ENCODE measurements around the gene ECHDC1. TPM values are rescaled to one million over a fixed set of nuclear protein-coding genes. Genes with fewer than 3 reads are reported as not detected.
A peak's percentile ranks its signal among the peaks of the same experiment; 100 is the strongest.
"Not testable (repeated sequence)": the region's sequence is repeated elsewhere in the genome, so short reads cannot be mapped to it uniquely, and the experiment has no call there.

ECHDC1 gene
- total RNA-seq (10 to 100 TPM; 32.9 to 40.5 (median 36.0) TPM), polyA plus RNA-seq (31.9 TPM)
- long read RNA-seq, donor 1, transcript ECHDC1-203 (5 exons, 1,354 nt) = minor isoform, 14 of 60 reads
- long read RNA-seq, donor 1, transcript ECHDC1-210 (6 exons, 2,341 nt) = major isoform, 35 of 60 reads
- long read RNA-seq, donor 1, partial matches to known transcripts = 7 of 60 reads
- long read RNA-seq, donor 1, other reads (novel, unspliced or antisense) = 2 of 60 reads
- long read RNA-seq, donor 2, transcript ECHDC1-203 (5 exons, 1,354 nt) = minor isoform, 5 of 17 reads
- long read RNA-seq, donor 2, transcript ECHDC1-210 (6 exons, 2,341 nt) = major isoform, 8 of 17 reads
- long read RNA-seq, donor 2, partial matches to known transcripts = 1 of 17 reads
- long read RNA-seq, donor 2, other reads (novel, unspliced or antisense) = 3 of 17 reads
- long read RNA-seq, donor 3, transcript ECHDC1-210 (6 exons, 2,341 nt) = major isoform, 66 of 116 reads
- long read RNA-seq, donor 3, transcript ECHDC1-203 (5 exons, 1,354 nt) = minor isoform, 21 of 116 reads
- long read RNA-seq, donor 3, partial matches to known transcripts = 6 of 116 reads
- long read RNA-seq, donor 3, other reads (novel, unspliced or antisense) = 12 of 116 reads
- long read RNA-seq, donor 4, transcript ECHDC1-210 (6 exons, 2,341 nt) = major isoform, 19 of 30 reads
- long read RNA-seq, donor 4, partial matches to known transcripts = 6 of 30 reads
- long read RNA-seq, donor 4, other reads (novel, unspliced or antisense) = 0 of 30 reads

- DNase-seq = peak; percentile 68 to 83 (median 80)
- H3K27me3 ChIP-seq (ENCODE audit: control insufficient read depth, insufficient read depth) = no peaks in the 10 kb centered on the region
- H3K27ac ChIP-seq (ENCODE audit: low read length) = peak within 1 kb of the TSS; percentile 39
- under 1% methylated on average over 74 of the region's 75 CpGs for WGBS
- peaks cover 3% of the 10 kb centered on the region for H3K4me1 ChIP-seq (ENCODE audit: control insufficient read depth, insufficient read depth, low read length)
- H3K4me3 ChIP-seq (ENCODE audit: low read length) = peak within 1 kb of the TSS; percentile 62
- no peaks in the 10 kb centered on the region for H3K9me3 ChIP-seq (ENCODE audit: control insufficient read depth, low read length)
- ATAC-seq = peak; percentile 89 to 92
- intact Hi-C loops (cut with DNase I) = no loop called here
These were observed at the start of gene ECHDC1 for GRCh38 chr6:127342946-127343808. Gene ECHDC1, minus strand, starts transcription at chr6:127343609. Its CDS starts 12,581 bp downstream, at chr6:127331028.

- Histone ChIP-seq H3K27me3 (ENCODE audit: control insufficient read depth, insufficient read depth) (no peaks in the 10 kb centered on the region), H3K4me3 (ENCODE audit: low read length) (no peak overlapping the region), H3K9me3 (ENCODE audit: control insufficient read depth, low read length) (no peaks in the 10 kb centered on the region), H3K4me1 (ENCODE audit: control insufficient read depth, insufficient read depth, low read length) (no peaks in the 10 kb centered on the region), H3K27ac (ENCODE audit: low read length) (no peak overlapping the region)
- intact Hi-C loops (cut with DNase I) = no loop called here
- ATAC-seq (no peak), DNase-seq (no peak)
- 92% methylated on average over 1 of the region's 1 CpG for WGBS
These were observed 48.9 kb upstream of the ECHDC1 start for GRCh38 chr6:127392301-127392700.

- intact Hi-C loops (cut with DNase I) = no loop called here
- 69% methylated on average over 5 of the region's 5 CpGs for WGBS
- DNase-seq (no peak), ATAC-seq (peak; percentile 45 to 79)
- H3K4me3 ChIP-seq (ENCODE audit: low read length) = no peak overlapping the region
- H3K27me3 ChIP-seq (ENCODE audit: control insufficient read depth, insufficient read depth) = no peaks in the 10 kb centered on the region
- H3K27ac ChIP-seq (ENCODE audit: low read length) = no peak overlapping the region
- H3K9me3 ChIP-seq (ENCODE audit: control insufficient read depth, low read length) = no peaks in the 10 kb centered on the region
- no peaks in the 10 kb centered on the region for H3K4me1 ChIP-seq (ENCODE audit: control insufficient read depth, insufficient read depth, low read length)
These were observed 47.9 kb upstream of the ECHDC1 start for GRCh38 chr6:127391094-127391953.

- no peak for ATAC-seq
- intact Hi-C loops (cut with DNase I) = no loop called here
These were observed 46.3 kb upstream of the ECHDC1 start for GRCh38 chr6:127389706-127390105.

GRCh38 chr6:127385668-127386430, 42.4 kb upstream of the ECHDC1 start:
- DNase-seq = no peak
- ATAC-seq = no peak
- no peak overlapping the region for H3K27ac ChIP-seq (ENCODE audit: low read length)
- H3K9me3 ChIP-seq (ENCODE audit: control insufficient read depth, low read length) = no peaks in the 10 kb centered on the region
- intact Hi-C loops (cut with DNase I) = no loop called here
- no peaks in the 10 kb centered on the region for H3K27me3 ChIP-seq (ENCODE audit: control insufficient read depth, insufficient read depth)
- H3K4me3 ChIP-seq (ENCODE audit: low read length) = no peak overlapping the region
- no peaks in the 10 kb centered on the region for H3K4me1 ChIP-seq (ENCODE audit: control insufficient read depth, insufficient read depth, low read length)
- 55% methylated on average over 3 of the region's 3 CpGs for WGBS

More at GRCh38 chr6:127389706-127390105, 46.3 kb upstream of the ECHDC1 start:
- no peaks in the 10 kb centered on the region for H3K9me3 ChIP-seq (ENCODE audit: control insufficient read depth, low read length)
- H3K4me3 ChIP-seq (ENCODE audit: low read length) = no peak overlapping the region
- DNase-seq = no peak
- no peaks in the 10 kb centered on the region for H3K4me1 ChIP-seq (ENCODE audit: control insufficient read depth, insufficient read depth, low read length)
- WGBS = 55% methylated on average over 3 of the region's 3 CpGs
- H3K27ac ChIP-seq (ENCODE audit: low read length) = no peak overlapping the region
- no peaks in the 10 kb centered on the region for H3K27me3 ChIP-seq (ENCODE audit: control insufficient read depth, insufficient read depth)

GRCh38 chr6:127384848-127385247, 41.4 kb upstream of the ECHDC1 start:
- H3K9me3 ChIP-seq (ENCODE audit: control insufficient read depth, low read length); intact Hi-C loops (cut with DNase I); H3K27ac ChIP-seq (ENCODE audit: low read length); H3K4me3 ChIP-seq (ENCODE audit: low read length); H3K4me1 ChIP-seq (ENCODE audit: control insufficient read depth, insufficient read depth, low read length); ATAC-seq; H3K27me3 ChIP-seq (ENCODE audit: control insufficient read depth, insufficient read depth); DNase-seq: not testable (repeated sequence)
- WGBS = 97% methylated on average over 5 of the region's 5 CpGs

GRCh38 chr6:127383988-127384387, 40.6 kb upstream of the ECHDC1 start:
- DNase-seq (no peak), ATAC-seq (peak in 1 of 2 donors; percentile 51)
- Histone ChIP-seq H3K27me3 (ENCODE audit: control insufficient read depth, insufficient read depth) (no peaks in the 10 kb centered on the region), H3K4me3 (ENCODE audit: low read length) (no peak overlapping the region), H3K27ac (ENCODE audit: low read length) (no peak overlapping the region), H3K9me3 (ENCODE audit: control insufficient read depth, low read length) (no peaks in the 10 kb centered on the region), H3K4me1 (ENCODE audit: control insufficient read depth, insufficient read depth, low read length) (no peaks in the 10 kb centered on the region)
- intact Hi-C loops (cut with DNase I) = no loop called here
- WGBS = 38% methylated on average over 1 of the region's 1 CpG

GRCh38 chr6:127382413-127382812, 39.0 kb upstream of the ECHDC1 start:
- intact Hi-C loops (cut with DNase I) = no loop called here
- H3K27ac ChIP-seq (ENCODE audit: low read length) = no peak overlapping the region
- no peak overlapping the region for H3K4me3 ChIP-seq (ENCODE audit: low read length)
- ATAC-seq (no peak), DNase-seq (no peak)
- no peaks in the 10 kb centered on the region for H3K27me3 ChIP-seq (ENCODE audit: control insufficient read depth, insufficient read depth)
- no peaks in the 10 kb centered on the region for H3K4me1 ChIP-seq (ENCODE audit: control insufficient read depth, insufficient read depth, low read length)
- WGBS = 91% methylated on average over 3 of the region's 3 CpGs
- H3K9me3 ChIP-seq (ENCODE audit: control insufficient read depth, low read length) = no peaks in the 10 kb centered on the region

- H3K27ac ChIP-seq (ENCODE audit: low read length) = no peak overlapping the region
- no peak for DNase-seq
- H3K4me3 ChIP-seq (ENCODE audit: low read length) = no peak overlapping the region
- H3K27me3 ChIP-seq (ENCODE audit: control insufficient read depth, insufficient read depth) = no peaks in the 10 kb centered on the region
- 81% methylated on average over 3 of the region's 3 CpGs for WGBS
- ATAC-seq = no peak
- no peaks in the 10 kb centered on the region for H3K4me1 ChIP-seq (ENCODE audit: control insufficient read depth, insufficient read depth, low read length)
- intact Hi-C loops (cut with DNase I) = no loop called here
- H3K9me3 ChIP-seq (ENCODE audit: control insufficient read depth, low read length) = no peaks in the 10 kb centered on the region
These were observed 38.0 kb upstream of the ECHDC1 start for GRCh38 chr6:127381384-127381783.

All from right cardiac atrium (tissue), 5 donors.